HG02759 (cell line): ENCODE measurements around the gene ATP12A.
A peak's percentile ranks its signal among the peaks of the same experiment; 100 is the strongest.

Source experiments
- ATAC-seq: cut with Tn5 transposase; IDR thresholded peaks from one replicate; pipeline ENCODE4 v1.9.1; 2021; ENCODE audit warnings: mild to moderate bottlenecking, moderate library complexity; ENCODE audit not compliant: unreplicated experiment

Gene ATP12A

DNA sequence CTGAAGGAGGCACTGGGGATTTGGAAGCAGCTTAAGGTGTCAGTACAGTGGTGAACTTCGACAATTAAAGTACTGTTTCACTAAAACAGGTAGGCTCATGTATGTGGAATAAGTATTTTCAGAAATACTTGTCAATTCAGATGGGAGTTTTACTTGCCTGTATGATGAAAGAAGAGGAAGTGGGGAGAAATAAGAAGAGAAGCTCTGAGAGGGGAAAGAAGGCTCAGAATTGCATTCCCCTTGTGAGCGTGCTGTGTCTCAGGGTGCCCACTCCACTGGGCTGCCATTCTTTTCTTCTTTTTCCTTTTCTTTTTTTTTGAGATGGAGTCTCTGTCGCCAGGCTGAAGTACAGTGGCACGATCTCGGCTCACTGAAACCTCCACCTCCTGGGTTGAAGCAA is 45.2 kb downstream of the ATP12A start:
- ATAC-seq, result no peak

DNA sequence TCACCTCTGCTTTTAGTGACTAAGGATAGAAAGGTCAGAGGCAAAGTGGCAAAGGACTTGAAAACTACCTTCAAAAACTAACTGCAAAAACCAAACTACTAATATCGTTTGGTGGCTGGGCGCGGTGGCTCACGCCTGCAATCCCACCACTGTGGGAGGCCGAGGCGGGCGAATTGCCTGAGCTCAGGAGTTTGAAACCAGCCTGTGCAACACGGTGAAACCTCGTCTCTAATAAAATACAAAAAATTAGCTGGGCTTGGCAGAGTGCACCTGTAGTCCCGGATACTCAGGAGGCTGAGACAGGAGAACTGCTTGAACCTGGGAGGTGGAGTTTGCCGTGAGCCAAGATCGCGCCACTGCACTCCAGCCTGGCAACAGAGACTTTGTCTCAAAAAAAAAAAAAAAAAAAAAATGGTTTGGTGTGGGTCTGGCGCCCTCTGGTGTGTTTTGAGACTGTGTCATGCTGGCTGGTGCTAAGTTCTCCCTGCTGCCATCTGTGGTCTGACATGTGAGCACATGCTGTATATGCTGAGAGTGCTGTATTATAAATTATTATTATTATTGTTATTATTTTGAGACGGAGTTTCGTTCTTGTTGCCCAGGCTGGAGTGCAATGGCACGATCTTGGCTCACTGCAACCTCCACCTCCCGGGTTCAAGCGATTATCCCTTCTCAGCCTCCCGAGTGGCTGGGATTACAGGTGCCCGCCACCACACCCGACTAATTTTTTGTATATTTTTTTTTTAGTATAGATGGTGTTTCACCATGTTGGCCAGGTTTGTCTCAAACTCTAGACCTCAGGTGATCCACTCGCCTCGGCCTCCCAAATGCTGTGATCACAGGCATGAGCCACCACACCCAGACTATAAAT is 47.8 kb downstream of the ATP12A start:
- peak; percentile 83 for ATAC-seq

DNA sequence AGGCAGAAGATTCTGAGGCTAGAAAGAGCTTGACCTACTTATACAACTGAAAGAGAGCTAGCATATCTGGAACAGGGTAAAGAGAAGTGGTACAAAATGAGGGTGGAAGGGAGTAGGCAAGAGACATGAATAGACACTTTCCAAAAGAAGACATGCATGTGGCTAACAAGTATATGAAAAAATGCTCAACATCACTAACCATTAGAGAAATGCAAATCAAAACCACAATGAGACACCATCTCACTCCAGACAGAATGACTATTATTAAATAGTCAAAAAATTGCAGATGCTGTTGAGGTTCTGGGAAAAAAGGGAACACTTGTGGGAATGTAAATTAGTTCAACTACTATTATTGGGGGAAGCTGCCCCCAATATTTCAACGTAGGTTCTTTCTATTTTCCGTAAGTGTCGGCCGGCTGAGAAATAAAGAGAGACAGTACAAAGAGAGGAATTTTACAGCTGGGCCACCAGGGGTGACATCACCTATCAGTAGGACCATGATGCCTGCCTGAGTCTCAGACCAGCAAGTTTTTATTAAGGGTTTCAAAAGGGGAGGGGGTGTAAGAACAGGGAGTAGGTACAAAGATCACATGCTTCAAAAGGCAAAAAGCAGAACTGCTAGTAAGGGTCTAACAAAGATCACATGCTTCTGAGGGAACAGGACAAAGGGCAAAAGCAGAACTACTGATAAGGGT is 50.8 kb downstream of the ATP12A start:
- peak; percentile 74 for ATAC-seq

DNA sequence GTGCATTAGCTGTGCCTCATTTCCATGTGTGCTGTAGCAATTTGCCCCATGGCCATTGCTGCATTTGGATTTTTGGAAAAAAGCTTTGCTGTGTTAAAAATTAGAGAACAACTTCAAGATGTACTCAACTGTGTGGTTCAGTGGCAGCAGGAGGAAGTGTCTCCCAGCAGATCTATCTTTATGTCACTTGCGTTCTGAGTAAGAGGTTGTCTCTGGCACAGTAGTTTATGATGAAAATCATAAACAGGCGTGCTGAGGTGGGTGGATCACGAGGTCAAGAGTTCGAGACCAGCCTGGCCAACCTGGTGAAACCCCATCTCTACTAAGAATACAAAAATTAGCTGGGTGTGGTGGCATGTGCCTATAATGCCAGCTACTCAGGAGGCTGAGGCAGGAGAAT is 54.7 kb downstream of the ATP12A start:
- no peak for ATAC-seq

DNA sequence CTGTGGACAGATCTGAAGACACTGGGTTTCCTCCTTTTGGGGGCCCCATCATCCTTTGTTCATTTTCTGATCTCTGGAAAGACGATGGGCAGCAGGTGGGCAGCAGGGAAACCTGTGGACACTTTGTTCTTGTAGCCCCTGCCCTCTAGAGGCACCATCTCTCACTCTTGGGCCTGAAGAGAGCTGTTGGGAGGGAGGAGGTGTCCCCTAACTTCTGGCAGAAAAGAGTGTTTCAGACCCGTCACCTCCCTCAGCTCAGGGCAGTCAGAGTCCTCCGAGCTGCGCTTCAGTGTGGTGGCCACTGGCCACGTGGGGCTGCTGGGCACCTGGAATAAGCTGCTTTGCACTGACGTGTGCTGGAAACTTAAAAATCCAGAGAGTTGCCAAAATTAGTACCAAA is 56.8 kb downstream of the ATP12A start:
- no peak for ATAC-seq

DNA sequence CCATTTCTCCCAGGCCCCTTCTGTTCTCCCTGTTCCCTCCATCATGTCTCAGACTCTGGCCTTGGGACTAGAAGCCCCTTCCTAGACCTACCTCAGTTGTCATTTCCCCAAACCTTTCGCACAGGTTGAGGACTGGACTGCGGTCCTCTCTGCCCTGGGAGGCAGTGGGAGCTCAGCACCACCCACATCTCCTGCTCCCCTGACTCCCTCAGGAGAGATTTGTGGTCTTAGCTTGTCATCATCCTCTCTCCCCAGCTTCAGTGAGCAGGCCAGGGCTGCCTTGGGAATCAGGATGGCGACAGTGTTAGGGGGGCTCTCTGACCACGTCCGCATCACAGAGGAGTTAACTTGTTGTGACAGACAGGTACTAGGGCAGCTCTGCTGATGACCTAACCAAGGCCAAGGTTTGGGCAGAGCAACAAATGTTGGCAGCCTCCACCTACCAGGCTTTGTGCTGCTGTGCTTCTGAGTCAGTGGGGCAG is 58.2 kb downstream of the ATP12A start:
- no peak for ATAC-seq

DNA sequence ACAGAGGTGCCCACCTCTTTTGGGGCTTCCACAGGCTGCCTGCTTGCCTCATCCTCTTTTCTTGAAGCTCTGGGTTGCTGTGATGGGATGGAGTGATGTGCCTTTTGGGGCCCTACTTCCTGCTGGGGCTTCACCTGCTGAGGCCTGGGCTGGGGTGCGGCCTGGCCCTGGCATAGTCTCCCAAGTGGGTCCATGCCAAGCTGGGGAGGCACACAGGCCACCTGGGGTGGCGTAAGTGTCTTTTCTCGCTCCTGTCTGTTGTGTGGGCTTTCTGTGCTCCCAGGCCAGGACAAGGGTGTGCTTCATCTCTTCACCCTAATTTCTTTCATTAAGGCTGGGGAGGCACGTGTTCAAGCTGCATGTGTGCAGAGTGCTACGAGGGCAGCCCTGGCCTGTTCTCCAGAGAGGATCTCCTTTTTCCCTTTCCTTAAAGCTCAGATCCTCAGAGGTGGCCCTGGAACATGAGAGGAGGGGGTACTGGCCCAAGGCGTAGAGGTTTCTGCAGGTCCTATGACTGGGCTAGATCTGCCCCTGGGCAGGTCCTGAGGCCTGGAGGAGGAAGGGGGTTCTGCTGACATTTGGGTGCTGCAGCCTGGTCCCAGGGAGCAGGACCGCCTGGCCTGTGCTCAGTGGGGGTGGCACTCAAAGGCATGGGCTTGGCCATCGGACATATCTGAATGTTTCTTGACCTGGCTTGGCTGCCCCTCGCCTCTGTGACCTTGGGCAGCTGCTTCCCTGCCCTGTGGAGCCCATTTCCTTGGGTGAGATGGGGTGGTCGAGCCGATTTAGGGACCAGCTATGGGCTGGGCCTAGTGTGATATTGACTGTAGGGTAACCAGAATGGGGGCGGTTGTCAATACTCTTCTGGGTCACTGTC is 60.0 kb downstream of the ATP12A start:
- no peak for ATAC-seq

DNA sequence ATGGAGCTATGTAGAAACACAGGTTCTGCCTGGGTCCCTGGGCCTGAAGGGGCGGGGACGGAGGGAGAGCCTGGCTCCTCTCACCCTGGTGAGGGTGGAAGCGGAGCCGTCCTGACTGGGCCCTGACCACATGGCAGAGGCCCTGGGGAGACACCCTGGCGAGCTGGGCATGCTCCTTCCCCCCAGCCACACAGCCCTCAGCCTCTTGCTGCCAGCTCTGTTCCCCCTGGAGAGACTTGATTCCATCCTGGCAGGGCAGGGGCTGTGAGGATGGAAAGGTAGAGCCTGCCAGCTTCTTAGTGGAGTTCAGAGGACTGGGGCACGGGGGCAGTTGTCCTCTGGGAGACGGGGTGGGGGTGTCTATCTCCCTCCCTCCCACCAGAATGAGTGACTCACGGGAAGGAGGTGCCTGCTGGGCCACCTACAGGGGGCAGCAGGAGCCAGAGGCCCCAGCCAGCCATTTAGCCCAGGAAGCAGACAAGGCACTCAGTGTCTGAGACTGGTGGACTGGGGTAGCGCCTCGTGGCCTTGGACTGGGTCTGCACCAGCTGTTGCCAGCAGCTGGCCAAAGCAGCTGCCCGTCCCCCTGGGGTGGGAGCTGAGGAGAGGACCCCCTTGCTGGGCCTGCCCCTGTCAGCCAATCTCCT is 60.9 kb downstream of the ATP12A start:
- ATAC-seq, result no peak

DNA sequence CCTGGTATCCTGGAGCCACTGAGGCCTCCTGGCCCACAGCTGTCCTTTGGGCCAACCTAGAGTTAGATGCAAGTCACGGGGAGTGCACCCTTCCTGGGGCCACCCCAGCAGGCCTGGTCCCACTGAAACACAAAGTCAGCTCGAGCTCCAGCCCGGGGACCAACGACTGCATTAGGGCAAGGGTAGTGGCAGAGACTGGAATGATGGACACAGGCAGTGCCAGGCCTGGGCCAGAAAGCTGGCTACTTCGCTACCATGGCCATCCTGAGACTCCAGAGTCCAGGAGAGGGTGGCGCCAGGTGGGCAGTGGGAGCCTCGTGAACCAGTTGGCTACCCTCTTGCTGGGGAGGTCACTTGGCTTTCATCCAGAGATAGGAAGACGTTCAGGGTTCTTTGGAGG is 61.6 kb downstream of the ATP12A start:
- no peak for ATAC-seq

DNA sequence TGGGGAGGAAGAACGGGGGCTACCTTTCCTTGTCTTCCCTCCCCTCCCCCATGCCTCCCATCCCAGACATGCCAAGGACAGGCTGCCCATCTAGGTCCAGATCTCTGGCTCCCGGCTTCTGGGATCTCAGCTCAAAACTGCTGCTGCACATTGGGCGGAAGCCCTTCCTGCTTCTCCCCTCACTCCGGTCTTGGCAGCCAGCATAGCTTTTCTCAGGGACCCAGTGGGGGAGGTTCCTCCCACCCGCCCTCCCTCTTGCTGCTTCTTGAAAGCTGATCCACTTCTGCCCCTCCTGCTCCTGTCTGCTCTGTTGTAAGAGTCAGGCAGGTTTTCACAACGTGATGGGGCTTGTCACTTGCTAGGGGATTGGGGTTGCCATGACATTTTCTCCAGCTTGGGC is 62.1 kb downstream of the ATP12A start:
- no peak for ATAC-seq

DNA sequence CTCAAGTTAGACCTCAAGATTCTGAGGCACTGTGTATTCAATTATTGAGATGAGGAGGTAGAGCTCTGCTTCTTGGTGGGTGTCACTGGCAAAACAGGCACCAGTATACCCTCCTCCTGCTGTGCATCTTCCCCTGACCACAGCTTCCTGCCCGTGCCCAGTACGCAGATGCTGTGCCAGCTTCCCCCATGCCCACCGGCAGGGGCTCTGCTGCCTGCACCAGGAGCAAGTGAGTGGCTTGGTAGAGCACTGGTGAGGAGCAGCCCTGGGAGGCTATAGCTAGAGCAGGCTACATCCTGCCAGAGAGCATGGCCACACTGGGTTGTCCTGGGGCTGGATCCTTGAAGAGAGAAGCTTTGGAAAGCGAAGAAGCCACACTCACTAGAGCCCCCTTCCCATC is 62.8 kb downstream of the ATP12A start:
- ATAC-seq, result no peak

DNA sequence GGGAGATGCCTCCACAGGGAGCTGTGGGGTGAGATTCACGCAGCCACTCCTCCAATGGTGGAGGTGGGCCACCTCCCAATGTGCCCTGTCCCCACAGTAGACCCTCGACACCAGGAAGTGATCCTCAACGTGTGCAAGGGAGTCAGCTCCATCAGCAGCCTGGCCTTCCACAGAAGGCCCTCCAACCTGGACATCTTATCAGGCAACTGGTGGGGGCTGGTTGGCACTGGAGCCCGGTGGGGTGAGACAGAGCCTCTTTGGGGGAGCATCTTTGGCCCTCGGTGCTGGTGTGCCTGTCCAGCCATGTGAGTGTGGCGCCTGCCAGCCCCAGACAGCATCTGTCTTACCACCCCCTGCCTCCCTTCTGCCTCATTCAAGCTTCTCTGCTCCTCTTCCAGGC is 64.0 kb downstream of the ATP12A start:
- ATAC-seq, result no peak

DNA sequence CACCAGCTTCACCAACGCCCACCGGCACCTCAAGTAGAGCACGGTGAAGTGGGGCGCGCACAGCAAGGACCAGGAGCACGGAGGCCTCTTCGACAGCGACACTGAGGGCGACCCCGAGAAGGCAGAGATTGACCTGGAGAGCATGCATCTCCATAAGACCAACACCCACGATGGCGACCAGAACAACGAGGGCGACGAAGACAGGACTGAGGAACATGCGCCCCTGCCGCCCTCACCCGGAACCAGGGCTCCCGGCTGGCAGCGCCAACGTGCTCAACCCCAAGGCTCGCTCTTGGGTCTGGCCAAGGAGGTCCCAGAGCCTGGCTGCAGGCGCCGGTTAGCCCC is 65.3 kb downstream of the ATP12A start:
- no peak for ATAC-seq

DNA sequence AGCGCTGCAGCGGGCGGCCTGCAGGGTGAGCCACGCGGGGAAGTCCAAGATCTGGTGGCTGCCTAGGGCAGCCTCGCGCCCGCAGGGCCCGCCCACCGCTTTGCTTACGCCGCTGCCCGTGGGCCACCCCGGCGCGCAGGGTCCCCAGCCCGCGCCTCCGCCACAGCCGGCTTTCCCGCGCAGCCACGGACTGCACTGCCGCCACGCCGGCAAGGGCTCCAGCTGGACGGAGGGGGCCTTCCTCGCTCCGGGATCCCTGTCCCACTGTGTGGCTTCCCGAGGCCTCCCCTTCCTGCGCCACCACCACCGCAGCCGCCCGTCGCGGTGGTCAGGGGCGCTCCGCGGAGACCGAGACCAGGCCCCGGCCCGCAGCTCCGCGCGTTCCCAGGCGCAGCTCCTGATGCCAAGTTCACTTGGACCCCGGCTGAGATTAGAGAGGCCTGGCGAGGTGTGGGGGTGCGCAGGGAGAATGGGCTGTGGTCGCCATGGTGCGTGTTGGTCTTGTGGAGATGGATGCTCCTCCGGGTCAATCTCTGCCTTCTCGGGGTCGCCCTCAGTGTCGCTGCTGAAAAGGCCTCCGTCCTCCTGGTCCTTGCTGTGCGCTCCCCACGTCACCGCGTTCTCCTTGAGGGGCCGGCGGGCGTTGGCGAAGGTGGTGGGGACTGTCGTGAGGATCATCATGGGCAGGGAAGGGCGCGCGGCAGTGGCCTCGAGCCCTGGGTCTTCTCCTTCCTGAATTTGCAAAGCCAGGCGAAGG is 65.8 kb downstream of the ATP12A start:
- ATAC-seq, result no peak

DNA sequence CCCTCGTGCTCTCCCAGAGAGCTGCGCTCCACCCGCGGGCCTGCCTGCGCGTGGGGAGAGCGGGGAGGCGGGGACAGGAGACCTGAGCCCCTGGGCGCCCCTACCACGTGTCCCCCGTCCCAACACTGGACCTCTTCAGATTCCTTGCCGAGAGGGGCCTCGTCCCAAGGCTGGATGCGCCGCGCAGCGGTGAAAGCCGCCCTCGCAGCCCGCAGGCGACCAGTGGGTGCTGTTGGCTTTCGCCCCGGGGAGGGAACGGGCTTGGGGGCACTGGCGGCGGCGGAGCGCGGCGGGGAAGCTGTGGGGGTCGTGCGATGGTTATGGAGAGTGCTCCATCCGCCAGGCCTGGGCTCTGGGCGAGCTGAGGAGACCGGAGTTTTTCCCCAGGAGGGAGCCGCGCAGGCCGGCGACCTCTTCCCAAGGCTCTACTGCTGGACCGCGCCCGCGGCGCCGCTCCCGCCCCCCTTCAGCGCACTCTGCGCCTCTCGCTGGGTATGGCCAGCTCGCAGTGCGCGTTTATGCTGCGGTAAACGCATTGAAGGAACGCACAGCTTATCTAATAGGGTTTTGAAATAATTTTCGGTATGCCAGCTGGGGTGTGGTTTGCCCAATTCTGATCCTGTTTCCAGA is 66.5 kb downstream of the ATP12A start:
- ATAC-seq, result no peak

DNA sequence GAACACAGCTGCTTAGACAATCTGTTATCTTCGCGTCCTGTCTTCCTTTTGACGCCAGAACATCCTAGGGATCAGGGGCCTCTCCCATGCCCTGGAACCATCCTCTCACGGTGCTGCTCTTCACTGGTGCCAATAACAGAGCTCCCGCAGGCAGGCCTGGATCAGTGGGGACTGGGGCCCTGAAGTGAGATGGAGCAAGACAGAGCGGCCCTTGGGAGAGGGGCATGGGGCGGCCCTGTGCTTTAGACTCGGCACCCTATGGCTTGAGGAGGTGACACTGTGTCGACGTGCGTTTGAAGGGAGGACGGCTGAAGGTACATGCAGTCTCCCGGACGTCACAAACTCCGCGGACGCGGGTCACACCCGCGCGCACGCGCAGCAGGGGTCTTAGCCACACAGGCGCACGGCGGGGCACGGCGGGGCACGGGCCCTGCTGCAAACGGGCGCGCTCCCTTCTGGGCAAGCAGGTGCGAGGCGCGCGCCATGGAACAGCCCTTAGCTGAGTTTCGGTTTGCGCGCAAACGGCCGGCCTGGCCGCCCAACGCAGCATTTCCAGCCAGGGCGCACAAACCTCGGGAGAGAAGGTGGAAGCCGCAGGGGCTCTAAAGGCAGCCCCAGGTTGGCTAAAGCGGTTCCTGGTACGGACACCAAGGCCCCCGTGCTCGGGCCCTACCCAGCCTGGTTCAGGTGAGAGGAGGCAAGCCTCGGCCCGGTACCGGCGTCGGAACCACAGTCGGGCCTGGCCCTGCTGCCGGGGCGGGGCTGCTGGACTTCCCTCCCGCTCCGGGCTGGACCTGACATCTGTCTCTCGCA is 67.2 kb downstream of the ATP12A start:
- ATAC-seq, result no peak

DNA sequence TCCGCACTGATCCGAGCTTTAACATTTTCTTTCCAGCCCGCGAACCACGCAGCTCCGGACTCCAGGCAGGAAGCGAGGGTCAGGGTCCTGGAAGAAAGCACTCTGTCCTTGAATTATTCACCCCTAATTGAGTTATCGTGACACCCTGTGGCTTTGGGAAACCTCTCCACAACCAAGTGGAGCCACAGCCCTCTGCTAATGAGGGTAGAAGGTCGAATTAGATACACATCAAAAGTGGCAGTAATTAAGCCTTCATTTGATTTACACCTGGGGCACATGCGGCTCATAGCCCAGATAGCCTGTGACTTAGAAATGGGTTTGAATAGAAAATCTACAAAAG is 67.8 kb downstream of the ATP12A start:
- ATAC-seq, result no peak

DNA sequence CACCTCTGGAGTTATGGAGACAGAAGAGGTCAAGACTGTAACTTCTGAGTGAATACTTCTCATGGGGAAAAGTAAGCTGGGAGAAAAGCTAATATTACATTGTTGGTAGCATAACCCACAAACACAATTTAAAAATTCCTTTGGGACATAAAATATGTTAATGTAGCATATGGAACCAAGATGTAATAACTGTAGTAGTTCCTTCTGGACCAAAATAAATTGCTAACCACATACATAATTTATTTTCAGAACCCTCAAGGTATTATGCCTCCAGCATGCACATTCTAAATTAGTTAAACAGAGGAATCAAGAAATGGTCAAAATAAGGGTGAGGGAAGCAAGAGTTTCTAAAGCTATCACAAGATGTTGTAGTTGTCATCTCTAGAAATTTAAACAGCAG is 79.0 kb downstream of the ATP12A start:
- no peak for ATAC-seq
